Measurements from ENCODE around the gene RUNX2. TPM values are rescaled to one million over a fixed set of nuclear protein-coding genes. Genes with fewer than 3 reads are reported as not detected.

The RUNX2 gene
- total and polyA plus RNA-seq, 9 of the 15 experiments (the other 6 are each of a cell fraction or from before 2014, with no cell fraction given), result 0.29 to 1.00 (median 0.43) TPM

GRCh38 chr6:45278367-45278766 is 49.8 kb upstream of the RUNX2 start:
- in situ Hi-C loops (cut with MboI) (no loop called here), intact Hi-C loops (cut with micrococcal nuclease) (no loop called here)
- no peak overlapping the region for H3K4me2 ChIP-seq (ENCODE audit: insufficient read depth, low read length)
- ChIA-PET POLR2A (no interaction called here), CTCF (ENCODE audit: low intra/inter-chr PET ratio) (no interaction called here)
- no peak overlapping the region for H3K27ac ChIP-seq (ENCODE audit: extremely low read depth, low read depth, low read length)
- FAIRE-seq (no peak), ATAC-seq (no peak), DNase-seq (ENCODE audit: extremely low read depth in 1 of 4, low spot score in 3 of 4) (no peak)
- H3K9ac ChIP-seq (ENCODE audit: insufficient read depth in 1 of 2, low read depth in 2 of 2, low read length in 2 of 2), result no peak overlapping the region
- no peaks in the 10 kb centered on the region for H3K36me3 ChIP-seq (ENCODE audit: control insufficient read depth, insufficient read depth, low read length)
- H3K27me3 ChIP-seq (ENCODE audit: control insufficient read depth in 2 of 2, insufficient read depth in 2 of 2, low read length in 2 of 2), result no peaks in the 10 kb centered on the region
- no peaks in the 10 kb centered on the region for H3K9me3 ChIP-seq (replicated peaks; ENCODE audit: control insufficient read depth, insufficient read depth, low read depth, low read length)
- H3K9me1 ChIP-seq (ENCODE audit: control insufficient read depth, insufficient read depth, low read length), result no peaks in the 10 kb centered on the region
- BruUV-seq (replicated peaks), result no TSS peak
- WGBS (ENCODE audit: insufficient coverage, low coverage, missing lambda C conversion rate), result 86% methylated on average over 1 of the region's 1 CpG
- no peaks in the 10 kb centered on the region for H3K79me2 ChIP-seq (ENCODE audit: control insufficient read depth, insufficient read depth, low read length)
- H2AFZ ChIP-seq (ENCODE audit: low read depth, low read length), result no peak overlapping the region
- no peak overlapping the region for H3K4me3 ChIP-seq
- no peaks in the 10 kb centered on the region for H3K4me1 ChIP-seq (replicated peaks in 1 of 2; ENCODE audit: control insufficient read depth in 2 of 2, insufficient read depth in 2 of 2, low read length in 2 of 2)
- no peaks in the 10 kb centered on the region for H4K20me1 ChIP-seq (replicated peaks; ENCODE audit: control insufficient read depth, insufficient read depth, low read length)
- TF ChIP-seq ZNF512 (tag; IDR thresholded peaks at IDR 0.05), result no peak
- TF ChIP-seq ZNF274 (IDR thresholded peaks at IDR 0.05; ENCODE audit: borderline replicate concordance, low read depth, low read length), result no peak
- TF ChIP-seq NCOA6 (IDR thresholded peaks at IDR 0.05), result no peak
- no peak for TF ChIP-seq PHF20 (IDR thresholded peaks at IDR 0.05; ENCODE audit: partially characterized antibody)
- no peak for TF ChIP-seq MCM2 (IDR thresholded peaks at IDR 0.05; ENCODE audit: low read depth)
- TF ChIP-seq ZBTB11 (CRISPR knock-in tag; IDR thresholded peaks at IDR 0.05), result no peak
- no peak for TF ChIP-seq DDX20 (tag; IDR thresholded peaks at IDR 0.05; ENCODE audit: low read depth)
- TF ChIP-seq SIN3A (IDR thresholded peaks at IDR 0.05; ENCODE audit: borderline replicate concordance in 2 of 2, control insufficient read depth in 1 of 2, low read depth in 2 of 2, low read length in 2 of 2), result no peak
- TF ChIP-seq IRF9 (tag; IDR thresholded peaks at IDR 0.05), result no peak
- no peak for TF ChIP-seq HSF4 (CRISPR knock-in tag; IDR thresholded peaks at IDR 0.05; ENCODE audit: borderline replicate concordance)
- TF ChIP-seq THRAP3 (IDR thresholded peaks at IDR 0.05; ENCODE audit: borderline replicate concordance), result no peak

All from K562 (cell line).